GM21515 (cell line): ENCODE measurements around the gene MITD1.
"Not testable (repeated sequence)": the region's sequence is repeated elsewhere in the genome, so short reads cannot be mapped to it uniquely, and the experiment has no call there.

Experiments used
- ATAC-seq: cut with Tn5 transposase; IDR thresholded peaks from one replicate; pipeline ENCODE4 v1.9.1; 2021; ENCODE audit not compliant: unreplicated experiment

Gene MITD1

DNA sequence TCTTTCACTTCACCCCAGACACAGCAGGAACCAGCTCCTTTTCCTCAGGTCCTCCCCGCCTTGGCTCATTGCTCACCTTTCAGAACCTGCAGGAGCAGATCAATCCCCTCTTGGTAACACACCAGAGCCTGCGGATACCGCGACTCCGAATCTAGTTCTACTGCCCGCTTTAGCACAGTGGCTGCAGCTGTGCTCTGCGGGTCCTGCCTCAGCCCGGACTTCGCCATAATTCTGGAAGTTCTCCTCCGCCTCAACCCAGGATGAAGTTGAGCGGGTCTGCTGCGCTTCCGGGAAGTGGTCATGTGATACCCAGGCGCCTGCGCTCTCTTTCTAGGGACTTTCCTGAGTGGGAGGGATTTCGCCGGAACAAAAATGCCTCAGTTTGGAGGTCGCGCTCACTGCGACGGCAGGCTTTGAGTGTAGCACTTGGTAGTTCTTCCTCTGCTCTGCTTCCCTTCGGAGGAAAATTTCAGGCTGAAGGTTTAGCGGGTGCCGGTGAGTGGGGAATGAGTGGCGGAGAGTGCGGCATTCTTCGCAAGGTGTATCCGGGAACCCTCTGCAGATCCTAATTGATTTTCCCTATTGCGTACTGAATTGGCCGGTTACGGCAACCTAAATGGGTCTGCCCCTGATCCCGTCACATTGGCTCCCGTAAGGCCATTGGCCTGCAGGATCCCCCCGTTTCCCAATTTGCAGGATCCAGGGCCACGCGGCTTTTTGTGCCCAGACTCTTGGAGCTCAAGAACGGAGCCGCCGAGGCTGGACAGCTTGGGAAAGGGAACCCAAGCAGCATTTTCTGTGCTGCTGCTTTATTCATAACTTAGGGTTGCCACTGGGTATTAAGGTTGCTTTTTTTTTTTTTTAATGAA lies at the start of gene MITD1, which contains the start of gene MRPL30:
TSS of gene MITD1 (minus strand) at position 304 of the 869 bp plus-strand sequence. CDS start at position 227, 77 bp downstream.
TSS of gene MRPL30 (plus strand) at position 430 of the 869 bp plus-strand sequence. CDS start 5,020 bp downstream, outside the sequence.
- peak; percentile 92 for ATAC-seq

DNA sequence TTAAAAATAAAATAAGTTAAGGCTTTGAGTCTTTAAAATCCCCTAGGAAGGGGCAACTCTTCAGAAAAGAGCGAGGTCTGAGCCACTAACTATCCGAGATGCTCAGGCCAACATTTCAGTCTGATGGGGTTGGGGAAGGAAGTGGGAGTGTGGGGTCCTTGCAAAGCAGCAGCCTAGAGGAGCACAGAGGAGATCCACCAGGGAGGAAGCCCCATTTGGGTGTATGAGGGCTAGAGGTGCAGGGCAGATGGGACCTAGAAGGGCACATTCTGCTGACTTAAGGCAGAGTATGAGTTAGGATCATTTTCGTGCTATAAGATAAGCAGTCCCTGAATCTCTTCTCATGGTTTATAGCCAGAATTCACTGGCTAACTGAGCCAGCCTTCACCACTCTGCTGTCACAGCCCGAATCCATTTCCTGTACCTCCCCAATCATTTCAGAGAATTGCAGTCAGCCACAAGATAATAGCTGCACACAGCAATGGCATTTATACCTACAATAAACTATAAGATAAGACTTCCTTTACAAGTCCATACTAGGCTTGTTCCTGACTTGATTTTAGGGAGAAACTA lies 37.2 kb upstream of the MITD1 start:
- no peak for ATAC-seq

DNA sequence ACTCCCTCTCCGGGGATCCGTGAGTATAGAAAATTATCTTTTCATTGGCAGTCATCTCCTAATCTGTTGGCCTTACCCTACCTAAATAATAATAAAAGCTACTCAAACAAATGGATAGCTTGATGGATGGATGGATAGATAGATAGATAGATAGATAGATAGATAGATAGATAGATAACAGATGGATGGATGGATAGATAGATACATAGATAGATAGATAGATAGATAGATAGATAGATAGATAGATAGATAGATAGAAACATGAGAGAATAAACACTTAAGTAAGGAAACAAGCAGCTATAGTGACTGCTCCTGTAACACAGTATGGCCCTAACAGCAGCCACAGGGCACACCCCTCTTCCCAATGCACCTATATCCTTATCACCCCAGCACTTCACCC lies 35.2 kb upstream of the MITD1 start:
- ATAC-seq, result no peak

- ATAC-seq, result no peak
Measured at GRCh38 chr2:99205491-99205890, 24.6 kb upstream of the MITD1 start.

DNA sequence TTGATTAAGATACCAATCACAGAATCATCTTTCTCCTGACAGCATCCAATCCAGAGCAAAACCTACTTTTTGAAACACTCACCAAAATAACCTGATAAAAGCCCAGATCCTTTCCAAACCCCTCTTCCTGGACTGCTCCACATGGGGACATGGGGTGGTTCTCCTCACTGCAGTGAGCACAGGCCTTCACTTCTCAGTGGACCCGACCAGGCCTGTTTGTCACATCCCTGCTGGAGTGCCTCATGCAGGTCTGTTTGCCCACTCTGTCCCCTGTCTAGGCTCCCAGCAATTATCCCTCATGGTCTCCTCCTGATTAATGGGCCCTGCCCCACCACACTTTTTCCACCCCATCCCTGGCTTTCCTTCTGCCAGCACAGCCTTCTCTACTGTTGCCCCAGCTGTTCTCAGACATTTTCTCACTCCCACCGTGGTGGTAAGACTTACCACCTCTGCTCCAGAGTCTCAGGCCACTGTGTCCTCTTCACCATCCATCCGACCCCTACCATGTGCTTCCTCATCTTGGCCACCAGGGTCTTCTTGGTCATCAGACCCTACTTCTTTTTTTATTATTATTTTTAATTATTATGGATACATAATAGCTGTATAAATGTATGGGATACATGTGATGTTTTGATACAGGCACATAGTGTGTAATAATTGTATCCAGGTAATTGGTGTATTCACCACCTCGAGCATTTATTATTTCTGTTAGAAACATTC lies 21.3 kb upstream of the MITD1 start:
- no peak for ATAC-seq

DNA sequence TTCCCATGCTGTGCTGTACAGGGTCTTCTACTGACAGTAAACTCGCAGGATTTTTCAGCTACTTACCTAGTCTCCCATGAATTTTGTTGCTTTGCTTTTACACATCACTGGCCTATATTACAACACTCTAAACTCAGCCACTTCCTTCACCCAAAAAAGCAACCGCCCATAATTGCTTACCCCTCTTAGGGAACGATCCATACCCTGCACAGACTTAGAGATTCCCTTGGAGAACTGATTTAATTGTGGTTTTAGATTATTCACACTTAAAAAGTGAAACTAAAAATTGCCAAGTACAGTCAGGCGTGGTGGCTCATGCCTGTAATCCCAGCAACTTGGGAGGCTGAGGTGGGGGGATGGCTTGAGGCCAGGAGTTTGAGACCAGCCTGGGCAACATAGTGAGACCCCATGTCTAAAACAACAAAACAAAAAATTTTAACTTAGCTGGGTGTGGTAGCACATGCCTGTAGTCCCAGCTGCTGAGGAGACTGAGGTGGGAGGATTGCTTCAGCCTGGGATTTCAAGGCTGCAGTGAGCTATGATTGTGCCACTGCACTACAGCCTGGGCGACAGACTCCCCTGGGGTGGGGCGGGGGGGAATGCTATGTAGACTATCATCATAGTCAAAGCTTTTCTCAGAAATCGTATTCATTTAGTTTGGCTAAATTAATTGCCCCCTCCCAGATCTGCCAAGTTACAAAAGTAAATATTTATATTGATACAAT lies 19.4 kb upstream of the MITD1 start:
- ATAC-seq, result no peak

DNA sequence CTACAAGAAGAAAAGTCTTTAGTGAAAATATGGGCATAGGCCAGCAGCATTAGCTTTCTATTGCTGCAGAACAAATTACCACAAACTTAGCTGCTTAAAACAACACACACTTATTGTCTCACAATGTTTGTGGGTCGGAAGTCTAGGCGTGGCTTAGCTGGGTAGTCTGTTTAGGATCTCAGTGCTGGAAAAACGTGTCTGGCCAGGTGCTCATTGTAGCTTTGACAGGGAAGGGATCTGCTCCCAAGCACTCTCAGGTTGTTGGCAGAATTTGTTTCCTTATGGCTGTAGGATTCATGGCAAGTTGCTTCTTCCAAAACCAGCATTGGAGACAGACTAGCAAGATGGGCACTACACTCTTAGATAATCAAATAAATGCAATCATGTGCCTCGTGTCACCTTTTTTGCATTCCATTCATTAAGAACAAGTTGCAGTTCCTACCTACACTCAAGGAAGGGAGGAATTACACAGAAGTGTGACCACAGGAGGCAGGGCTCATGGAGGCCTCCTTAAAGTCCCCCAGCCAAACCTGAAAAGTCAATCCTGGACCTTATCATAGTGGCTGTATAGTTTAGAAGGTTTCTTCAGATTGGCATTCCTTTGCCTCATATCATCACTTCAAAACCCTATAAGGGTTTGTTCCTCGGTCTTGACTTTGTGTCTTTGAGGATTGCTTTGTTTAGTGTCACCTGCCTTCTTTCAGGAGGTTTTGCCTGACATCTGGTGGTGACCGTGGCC lies 17.4 kb upstream of the MITD1 start:
- ATAC-seq, result no peak

DNA sequence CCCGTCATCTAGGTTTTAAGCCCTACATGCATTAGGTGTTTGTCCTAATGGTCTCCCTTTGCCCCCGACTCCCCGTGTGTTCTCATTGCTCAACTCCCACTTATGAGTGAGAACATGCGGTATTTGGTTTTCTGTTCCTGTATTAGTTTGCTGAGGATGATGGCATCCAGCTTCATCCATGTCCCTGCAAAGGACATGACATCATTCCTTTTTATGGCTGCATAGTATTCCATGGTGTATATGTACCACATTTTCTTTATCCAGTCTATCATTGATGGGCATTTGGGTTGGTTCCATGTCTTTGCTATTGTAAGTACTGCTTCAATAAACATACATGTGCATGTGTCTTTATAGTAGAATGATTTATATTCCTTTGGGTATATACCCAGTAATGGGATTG lies 11.5 kb upstream of the MITD1 start:
- not testable (repeated sequence) for ATAC-seq

DNA sequence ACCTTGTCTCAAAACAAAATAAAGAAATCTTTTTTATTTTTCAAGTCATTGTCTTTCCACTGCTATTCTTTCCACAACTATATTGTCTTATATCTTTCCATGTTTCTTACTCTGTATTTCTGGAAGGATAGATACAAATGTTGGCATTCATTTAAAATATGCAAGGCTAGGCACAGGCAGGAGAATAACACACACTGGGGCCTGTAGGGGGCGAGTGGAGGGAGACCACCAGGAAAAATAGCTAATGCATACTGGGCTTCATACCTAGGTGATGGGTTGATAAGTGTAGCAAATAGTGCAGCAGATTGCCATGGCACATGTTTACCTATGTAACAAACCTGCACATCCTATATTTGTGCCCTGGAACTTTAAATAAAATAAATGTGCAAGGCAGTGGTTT lies 9.7 kb upstream of the MITD1 start:
- ATAC-seq, result no peak

GRCh38 chr2:99188357-99188756 lies 7.5 kb upstream of the MITD1 start:
- no peak for ATAC-seq

DNA sequence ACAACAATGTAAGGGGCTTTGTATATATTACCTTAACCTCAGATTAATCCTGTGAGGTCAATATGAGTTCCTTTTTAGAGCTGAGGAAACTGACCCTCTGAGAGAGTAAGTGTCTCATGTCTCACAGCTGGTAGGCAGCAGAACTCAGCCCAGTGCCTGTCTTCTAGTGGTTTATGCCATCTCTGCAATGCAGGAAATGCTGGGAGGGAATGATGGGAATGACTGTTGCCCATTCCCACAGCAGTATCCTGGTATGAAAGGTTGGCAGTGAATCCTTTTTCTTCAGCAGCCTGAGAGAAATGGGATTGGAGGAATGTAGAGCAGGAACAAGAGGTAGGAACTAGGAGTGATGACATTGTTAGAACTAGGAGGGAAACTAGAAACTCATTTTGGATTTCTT lies 6.2 kb upstream of the MITD1 start:
- no peak for ATAC-seq

DNA sequence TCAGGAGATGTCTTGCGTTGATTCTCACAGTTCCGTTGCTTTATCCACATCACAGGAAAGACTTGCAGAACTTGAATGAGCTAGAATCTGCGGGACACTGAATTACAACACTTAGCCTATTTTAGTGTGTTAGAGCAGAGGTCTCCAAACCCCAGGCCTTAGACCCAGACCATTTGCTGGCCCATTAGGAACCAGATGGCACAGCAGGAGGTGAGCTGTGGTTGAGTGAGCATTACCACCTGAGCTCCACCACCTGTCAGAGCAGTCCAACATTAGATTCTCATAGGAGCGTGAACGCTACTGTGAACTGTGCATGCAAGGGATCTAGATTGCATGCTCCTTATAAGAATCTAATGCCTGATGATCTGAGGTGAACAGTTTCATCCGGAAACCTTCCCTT lies 4.0 kb upstream of the MITD1 start:
- ATAC-seq, result no peak

- ATAC-seq, result no peak
Measured at GRCh38 chr2:99183025-99183424, 2.2 kb upstream of the MITD1 start.

- no peak for ATAC-seq
Measured at GRCh38 chr2:99181624-99182000, 754 bp upstream of the MITD1 start.

DNA sequence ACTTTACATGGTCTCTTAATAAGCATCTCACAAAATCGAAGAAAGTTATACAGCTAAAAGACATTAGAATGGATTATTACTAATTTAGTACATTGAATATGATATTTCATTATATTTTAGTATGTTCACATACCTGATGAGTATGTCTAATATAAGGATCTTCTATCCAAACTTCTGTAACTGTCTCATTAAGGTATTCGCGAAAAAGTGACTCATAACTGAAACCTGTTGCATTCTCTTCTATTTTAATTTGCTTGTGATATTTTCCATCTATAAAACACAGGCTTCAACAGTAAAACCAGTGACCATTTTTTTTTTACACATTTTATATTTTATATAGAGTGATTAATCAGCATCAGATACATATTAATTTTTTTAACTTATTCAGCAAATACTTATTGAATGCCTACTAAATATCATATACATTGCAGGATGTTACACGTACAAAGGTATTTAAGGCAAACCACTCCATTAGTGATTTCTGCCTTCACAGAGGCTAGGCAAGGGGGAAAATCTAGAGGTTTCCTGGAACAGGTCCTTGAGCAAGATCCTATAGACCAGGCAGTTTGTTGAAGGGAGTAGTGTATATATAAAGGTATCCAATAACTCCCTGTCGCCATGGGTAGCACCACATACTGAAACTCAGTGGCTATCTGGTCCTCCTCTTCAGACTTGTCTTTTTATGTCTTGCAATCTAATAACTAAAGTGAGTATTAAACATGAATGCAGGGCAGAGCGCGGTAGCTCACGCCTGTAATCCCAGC lies 9.3 kb downstream of the MITD1 start:
- no peak for ATAC-seq

- no peak for ATAC-seq
Measured at GRCh38 chr2:99169534-99169933, 11.3 kb downstream of the MITD1 start.

DNA sequence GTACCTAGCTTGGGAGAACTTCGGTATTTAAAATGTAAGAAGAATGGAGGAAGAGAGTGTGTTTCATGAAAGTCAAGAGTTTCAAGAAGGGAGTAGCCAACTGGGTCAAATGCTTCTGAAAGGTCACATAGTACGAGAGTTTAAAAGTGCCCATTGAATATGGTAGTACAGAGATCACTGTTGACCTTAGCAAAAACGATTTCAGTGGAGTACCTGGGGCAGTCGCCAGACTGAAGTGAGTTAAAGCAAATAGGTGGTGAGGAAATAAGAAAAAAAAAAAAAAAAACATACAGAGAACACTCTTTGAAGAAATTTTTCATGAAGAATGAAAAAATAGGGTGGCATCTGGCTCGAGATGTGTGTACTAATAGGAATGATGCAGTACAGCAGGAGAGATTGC lies 14.6 kb downstream of the MITD1 start:
- ATAC-seq, result no peak

GRCh38 chr2:99159594-99159993 lies 21.3 kb downstream of the MITD1 start:
- no peak for ATAC-seq

DNA sequence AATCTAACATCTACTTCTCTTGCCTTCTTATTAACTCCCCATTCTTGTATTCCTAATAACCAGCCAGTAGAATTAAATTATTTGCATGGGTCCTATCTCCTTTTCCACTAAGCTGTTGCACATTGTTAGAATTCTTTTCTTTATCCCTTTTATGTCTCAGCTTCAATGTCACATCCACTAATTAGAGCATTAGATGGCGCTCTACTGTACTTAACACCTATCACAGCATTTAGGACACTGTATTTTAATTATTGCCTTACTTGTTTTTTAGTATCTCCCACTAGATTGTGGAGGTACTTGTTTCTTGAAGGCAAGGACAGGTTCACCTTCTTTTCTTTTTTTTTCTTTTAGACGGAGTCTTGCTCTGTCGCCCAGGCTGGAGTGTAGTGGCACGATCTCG lies 22.3 kb downstream of the MITD1 start:
- no peak for ATAC-seq

- no peak for ATAC-seq
Measured at GRCh38 chr2:99156891-99157290, 24.0 kb downstream of the MITD1 start.
